Measurements from ENCODE around the gene IL16.
"Not testable (repeated sequence)": the region's sequence is repeated elsewhere in the genome, so short reads cannot be mapped to it uniquely, and the experiment has no call there.

Gene IL16

DNA sequence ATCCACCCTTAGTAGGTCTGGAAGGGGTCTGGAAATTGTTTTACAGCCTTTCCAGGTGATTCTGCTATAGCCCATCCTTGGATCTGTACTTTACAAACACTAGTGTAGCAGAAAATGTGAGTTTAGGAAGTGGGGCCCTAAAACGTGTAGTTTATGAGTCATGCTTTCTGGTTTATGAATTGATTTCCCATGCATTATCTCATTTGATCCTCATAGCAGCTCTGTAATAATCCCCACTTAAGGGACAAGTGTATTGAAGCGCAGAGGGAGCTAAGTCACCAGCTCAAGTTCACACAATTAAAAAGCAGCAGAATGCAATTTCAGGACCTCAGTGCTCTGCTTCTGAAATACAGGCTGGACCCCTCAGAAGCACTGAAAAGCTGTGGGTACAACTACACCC lies 149.9 kb downstream of the IL16 start:
- DNase-seq, result no peak

DNA sequence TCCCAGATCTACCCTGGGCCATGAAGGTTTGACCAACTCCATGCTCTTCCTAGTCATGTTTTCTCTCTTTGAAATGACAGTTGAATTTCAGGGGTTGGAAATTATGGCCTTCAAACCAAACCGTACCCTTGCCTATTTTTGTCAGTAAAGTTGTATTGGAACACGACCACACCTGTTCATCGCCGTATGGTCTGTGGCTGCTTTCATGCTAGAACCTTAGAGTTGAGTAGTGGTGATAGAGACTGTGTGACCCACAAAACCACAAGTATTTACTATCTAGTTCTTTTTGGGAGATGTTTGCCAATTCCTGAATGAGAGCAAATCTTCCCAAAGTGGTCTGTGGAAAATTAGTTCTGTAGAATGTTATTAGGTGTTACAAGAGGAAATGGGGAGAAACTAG lies 151.2 kb downstream of the IL16 start:
- DNase-seq, result no peak

DNA sequence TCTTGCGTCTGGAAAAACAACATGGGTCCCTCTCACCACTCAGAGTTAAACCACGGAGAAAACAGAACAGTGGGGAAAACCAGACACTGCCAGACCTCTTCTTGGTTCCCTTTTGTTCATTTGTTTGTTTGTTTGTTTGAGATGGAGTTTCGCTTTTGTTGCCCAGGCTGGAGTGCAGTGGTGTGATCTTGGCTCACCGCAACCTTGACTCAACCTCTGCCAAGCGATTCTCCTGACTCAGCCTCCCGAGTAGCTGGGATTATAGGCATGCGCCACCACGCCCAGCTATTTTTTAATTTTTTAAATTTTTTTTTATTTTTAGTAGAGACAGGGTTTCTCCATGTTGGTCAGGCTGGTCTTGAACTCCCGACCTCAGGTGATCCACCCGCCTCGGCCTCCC lies 152.0 kb downstream of the IL16 start:
- DNase-seq, result not testable (repeated sequence)

DNA sequence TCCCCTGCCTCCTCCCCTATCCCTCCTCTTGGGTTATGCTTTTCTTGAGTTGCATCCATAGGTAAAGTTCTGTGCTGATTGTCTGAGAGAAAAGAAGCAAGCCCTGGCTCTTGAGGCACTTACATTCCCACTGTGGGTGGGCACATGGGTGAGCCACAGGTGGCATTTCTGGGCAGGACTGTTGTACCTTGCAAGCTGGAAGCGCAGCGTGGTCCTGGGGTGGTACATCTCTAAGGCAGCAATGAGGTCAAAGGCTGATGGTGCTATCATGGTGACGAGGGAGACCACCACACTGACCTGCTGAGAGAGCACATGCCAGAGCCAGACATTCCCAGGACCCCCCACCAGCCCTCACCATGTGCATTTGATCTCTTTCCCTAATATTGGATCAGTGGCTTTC lies 152.6 kb downstream of the IL16 start:
- DNase-seq, result no peak

DNA sequence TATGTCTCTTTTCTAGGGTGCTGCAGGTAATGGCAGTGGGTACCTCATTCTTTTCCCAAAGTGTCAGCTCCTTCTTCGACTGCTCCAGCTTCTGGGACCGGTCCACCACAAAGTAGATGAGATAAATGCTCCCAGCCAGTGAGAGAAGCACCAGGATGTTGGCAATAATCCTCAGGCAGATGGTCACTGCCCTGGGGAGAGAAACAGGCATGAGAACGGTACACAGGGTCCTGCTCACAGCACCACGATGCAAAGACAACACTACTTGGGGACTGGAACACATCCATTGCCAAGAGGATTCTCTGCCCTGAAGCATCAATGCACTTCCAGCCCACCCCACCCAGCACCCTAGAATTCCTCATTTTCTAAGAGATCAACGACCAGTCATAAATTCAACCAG lies 155.0 kb downstream of the IL16 start:
- no peak for DNase-seq

DNA sequence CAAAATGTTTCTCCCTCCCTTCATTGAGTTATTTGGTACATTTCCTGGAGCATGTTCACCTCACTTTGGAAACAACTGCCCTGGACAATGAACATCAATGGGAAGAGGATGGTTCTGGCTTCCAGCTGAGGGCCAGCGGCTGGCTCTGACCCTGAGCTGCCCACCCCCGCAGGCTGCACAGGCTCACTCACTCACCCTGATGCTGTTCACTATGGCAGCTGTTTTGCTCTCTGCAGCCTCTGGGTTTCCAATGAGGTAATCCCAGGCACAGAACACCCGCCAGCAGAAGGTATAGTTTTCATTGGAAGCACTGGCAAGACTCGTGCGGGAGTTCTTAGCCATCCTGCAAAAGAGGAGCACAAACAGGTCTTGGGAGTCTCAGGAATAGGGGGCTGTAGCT lies 159.6 kb downstream of the IL16 start:
- DNase-seq, result no peak

DNA sequence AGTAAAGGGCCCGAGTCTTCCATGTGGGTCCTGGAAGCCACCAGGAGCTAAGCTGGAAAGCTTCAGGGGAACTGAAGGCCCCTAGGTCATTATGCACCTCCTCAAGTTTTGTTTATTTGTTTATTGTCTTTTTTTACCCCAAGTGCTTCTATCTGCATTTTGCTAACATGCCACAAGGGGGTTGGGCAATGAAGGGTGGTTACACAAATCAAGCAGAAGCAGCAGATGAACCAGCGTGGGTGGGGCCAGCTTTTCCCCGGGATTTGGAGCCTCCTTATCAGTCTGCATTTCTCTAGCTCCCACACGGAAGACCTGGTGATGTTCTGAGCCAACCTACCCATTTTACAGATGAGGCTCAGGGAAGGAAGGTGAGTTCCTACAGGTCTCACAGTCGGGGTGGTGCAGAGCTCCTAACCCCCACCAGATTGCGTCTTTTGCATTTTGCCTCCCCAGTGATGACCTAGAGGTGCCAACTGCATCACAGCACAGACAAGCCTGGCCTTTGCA lies 160.6 kb downstream of the IL16 start:
- no peak for DNase-seq

DNA sequence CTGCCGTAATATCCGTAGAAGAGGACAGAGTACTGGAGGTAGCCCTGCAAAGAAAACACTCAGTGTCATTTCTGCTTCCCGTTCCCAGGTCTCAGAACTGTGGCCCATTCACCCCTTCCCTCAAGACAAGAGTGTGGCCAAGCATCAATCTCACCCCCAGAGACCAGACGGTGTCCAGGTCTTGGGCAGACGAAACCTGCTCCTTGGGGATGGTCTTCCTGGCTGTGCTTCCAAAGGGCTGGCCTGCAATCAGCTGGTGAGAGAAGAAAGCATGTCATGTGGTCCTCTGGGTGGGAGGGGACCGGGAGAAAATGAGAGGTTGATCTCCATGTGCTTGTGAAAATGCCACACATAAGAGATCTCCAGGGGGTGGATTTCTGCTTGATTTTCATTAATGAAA lies 161.6 kb downstream of the IL16 start:
- DNase-seq, result no peak

DNA sequence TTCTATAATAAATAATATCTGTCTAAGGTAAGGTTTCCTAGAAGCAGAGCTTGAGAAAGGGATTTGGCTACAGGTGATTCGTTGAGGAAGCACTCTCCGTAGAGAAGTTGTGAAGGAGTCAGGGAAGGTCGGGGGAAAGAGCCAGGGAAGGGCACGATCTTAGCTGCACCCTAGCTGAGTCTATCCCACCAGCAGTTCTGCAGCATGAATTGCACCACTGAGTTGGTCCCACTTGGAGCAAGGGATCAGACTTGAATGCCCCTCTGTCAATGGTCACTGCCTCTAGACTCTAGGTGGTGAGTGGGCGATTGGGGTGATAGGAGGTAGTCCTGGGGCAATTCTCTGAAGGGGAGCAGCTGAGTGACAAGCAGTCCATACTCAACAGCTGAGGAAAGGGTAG lies 163.8 kb downstream of the IL16 start:
- DNase-seq, result no peak

DNA sequence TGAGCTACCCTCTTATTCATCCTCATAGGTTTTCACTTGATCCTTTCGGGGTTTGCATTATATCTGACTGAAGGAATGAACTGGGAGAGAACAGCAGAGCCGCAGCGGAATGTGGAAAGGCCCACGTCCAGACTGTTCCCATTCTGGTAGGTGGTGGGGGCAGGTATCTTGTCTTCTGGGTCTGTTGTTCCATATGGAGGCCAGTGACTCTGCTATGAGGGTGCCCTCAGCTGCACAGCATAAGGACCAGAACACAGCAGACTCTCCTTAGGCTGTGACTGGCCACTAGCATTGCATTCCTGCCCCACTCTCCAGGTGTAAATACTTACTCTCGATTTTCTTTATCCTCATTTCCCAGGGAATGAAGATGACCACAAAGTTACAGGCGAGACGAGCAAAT lies 165.2 kb downstream of the IL16 start:
- no peak for DNase-seq

DNA sequence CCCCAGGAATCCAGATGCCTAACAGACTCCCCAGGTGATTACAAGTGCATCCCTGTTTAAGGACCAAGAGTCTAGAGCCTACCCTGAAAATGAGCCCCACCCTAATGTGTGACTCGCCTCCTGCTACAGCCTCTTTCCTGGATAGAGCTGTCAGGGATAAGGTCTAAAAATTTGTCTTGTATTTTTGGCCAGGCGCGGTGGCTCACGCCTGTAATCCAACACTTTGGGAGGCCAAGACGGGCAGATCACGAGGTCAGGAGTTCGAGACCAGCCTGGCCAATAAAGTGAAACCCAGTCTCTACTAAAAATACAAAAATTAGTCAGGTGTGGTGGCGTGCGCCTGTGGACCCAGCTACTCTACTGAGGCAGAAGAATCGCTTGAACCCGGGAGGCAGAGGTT lies 166.1 kb downstream of the IL16 start:
- no peak for DNase-seq

DNA sequence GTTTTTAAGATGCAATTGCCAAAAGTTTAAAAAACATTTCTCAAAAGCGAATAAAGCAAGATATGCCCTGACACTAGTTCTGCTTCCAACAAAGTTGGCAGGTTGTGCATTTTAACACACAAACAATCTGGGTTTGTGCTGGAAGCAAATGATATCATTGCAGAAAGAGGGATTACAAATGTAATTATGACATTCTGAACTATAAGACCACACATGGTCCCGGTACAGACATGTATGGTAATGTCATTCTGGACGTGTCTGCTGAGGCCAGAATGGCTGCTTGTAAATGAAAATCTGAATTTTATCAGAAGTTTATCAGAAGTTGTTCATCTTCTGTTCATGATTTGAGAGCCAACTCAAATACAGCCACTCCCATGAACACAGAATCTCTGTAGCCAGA lies 166.6 kb downstream of the IL16 start:
- no peak for DNase-seq

Data from SIG-M5 (cell line).